GM23248 (cell line): Measurements from ENCODE around the gene OGFOD2.

Experiments used
- EZH2 ChIP-seq: fragments of 200-600 bp; sonication (generic); IDR thresholded peaks from 2 replicates; pipeline ENCODE4 v1.6.1; 2018; ENCODE audit warnings: antibody characterized with exemption, mild to moderate bottlenecking; ENCODE audit not compliant: insufficient read depth, poor library complexity, severe bottlenecking
- EZH2phosphoT487 ChIP-seq: fragments of 200-600 bp; sonication (generic); IDR thresholded peaks from 2 replicates; pipeline ENCODE4 v1.6.1; 2018; ENCODE audit warnings: antibody characterized with exemption, moderate library complexity, mild to moderate bottlenecking, low read depth; ENCODE audit not compliant: insufficient read depth

- TF ChIP-seq EZH2 (no peak), EZH2phosphoT487 (no peak)
Measured at GRCh38 chr12:122997343-122998250, 22.6 kb downstream of the OGFOD2 start.
